Middle frontal gyrus (tissue), 1 donor: ENCODE data around the gene GNA12.
"Not testable (repeated sequence)": the region's sequence is repeated elsewhere in the genome, so short reads cannot be mapped to it uniquely, and the experiment has no call there.

ENCODE experiments used
- DNase-seq: peaks from one replicate; pipeline ENCODE4 v3.0.0-alpha.2; 2015; ENCODE audit warnings: low spot score; ENCODE audit errors: extremely low spot score

GNA12 gene

GRCh38 chr7:2757904-2758672, 86.0 kb downstream of the GNA12 start:
- peak; percentile 31 for DNase-seq

- DNase-seq, result no peak
These were observed 86.7 kb downstream of the GNA12 start for GRCh38 chr7:2757361-2757903.

GRCh38 chr7:2755531-2755930, 88.6 kb downstream of the GNA12 start:
- DNase-seq, result no peak

- DNase-seq, result no peak
These were observed 89.2 kb downstream of the GNA12 start for GRCh38 chr7:2754912-2755311.

GRCh38 chr7:2754086-2754485, 90.0 kb downstream of the GNA12 start:
- DNase-seq, result no peak

- no peak for DNase-seq
These were observed 91.0 kb downstream of the GNA12 start for GRCh38 chr7:2753148-2753547.

GRCh38 chr7:2751086-2751485, 93.0 kb downstream of the GNA12 start:
- no peak for DNase-seq

- no peak for DNase-seq
These were observed 94.1 kb downstream of the GNA12 start for GRCh38 chr7:2750004-2750407.

- DNase-seq, result not testable (repeated sequence)
These were observed 95.4 kb downstream of the GNA12 start for GRCh38 chr7:2748684-2749083.

- DNase-seq, result not testable (repeated sequence)
These were observed 100.5 kb downstream of the GNA12 start for GRCh38 chr7:2743523-2744185.

- no peak for DNase-seq
These were observed 105.2 kb downstream of the GNA12 start for GRCh38 chr7:2738766-2739549.

GRCh38 chr7:2737771-2738540, 106.2 kb downstream of the GNA12 start:
- peak; percentile 33 for DNase-seq

- not testable (repeated sequence) for DNase-seq
These were observed 106.9 kb downstream of the GNA12 start for GRCh38 chr7:2737005-2737743.

GRCh38 chr7:2736411-2736914, 107.6 kb downstream of the GNA12 start:
- DNase-seq, result no peak

GRCh38 chr7:2735744-2736143, 108.4 kb downstream of the GNA12 start:
- DNase-seq, result no peak

GRCh38 chr7:2734751-2735571, 109.1 kb downstream of the GNA12 start:
- DNase-seq, result no peak

- DNase-seq, result no peak
These were observed 109.9 kb downstream of the GNA12 start for GRCh38 chr7:2734084-2734686.

GRCh38 chr7:2732959-2733584, 111.0 kb downstream of the GNA12 start:
- DNase-seq, result no peak
